Measurements from ENCODE around the gene HOXA11.

Gene HOXA11

DNA sequence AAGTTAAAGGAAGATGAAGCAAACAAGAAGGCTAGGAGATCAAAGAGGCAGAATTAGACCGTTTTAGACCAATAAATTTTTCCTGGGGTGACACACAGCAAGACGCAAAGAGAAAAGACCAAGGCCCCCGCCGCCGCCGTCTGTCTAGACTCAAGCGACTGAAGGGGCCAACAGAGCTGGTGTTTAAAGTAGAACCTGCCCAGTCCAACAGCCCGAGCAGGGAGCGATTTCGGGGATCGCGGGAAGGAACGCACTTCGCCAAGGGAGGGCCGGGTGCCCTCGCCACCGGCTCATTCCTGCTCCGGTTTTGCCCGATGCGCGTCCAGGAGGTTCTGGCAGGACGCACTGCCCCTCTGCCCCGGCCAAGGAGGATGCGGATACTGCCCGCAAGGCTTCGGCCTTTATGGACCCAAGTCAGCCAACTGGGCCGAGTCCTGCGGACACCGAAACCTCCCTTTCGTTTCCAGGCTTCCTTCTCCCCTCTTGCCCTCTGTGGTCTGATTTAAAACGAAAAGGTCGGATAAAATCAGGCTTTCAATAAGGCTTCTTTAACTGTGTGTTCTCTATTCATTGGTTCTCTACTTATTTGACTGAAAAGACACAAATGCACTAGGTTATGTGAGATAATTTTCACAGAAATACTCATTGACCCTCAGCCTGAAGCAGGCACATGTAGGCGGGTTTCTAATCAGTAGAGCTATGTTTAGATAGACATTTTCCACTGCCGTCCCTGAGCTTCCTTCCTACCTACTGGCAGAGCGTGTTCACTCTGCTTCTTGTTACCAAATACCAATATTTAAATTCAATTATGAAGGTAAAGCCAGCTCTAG is 26.4 kb downstream of the HOXA11 start:
- DNase-seq (ENCODE audit: low read depth) = no peak

DNA sequence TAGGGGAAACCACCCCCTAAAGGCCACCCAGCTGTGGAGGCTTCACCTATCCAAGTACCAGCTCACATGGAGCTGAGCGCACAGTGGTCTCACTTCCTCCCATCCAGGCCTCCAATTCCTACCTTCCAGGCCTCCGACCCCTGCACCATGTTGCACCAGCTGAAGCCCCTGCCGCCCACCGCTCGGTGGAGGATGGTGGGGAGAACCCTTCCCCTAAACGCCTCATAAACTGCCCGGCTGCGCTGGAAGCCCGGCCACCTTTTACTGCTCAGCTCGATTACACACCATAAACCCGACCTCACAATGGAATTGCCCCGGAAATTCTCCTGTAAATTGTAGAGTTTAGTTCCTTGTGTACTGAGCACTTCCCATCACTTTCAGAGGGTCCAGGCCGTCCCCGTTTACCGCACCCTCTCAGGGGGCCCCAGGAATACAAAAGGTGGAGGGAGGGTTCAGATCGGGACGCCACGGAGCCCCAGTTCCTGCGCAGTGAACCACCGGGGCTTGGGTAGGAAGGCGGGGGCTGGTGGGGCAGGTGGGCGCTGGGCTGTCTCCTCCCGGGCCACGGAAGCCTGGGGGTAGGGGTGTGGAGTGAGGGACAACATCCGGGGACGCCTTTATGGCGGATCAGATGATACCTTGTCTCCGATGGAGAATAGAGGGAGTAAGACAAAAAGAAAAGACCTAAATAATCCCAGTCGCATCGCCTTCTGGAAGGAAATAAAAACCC is 27.2 kb downstream of the HOXA11 start:
- no peak for DNase-seq (ENCODE audit: low read depth)

DNA sequence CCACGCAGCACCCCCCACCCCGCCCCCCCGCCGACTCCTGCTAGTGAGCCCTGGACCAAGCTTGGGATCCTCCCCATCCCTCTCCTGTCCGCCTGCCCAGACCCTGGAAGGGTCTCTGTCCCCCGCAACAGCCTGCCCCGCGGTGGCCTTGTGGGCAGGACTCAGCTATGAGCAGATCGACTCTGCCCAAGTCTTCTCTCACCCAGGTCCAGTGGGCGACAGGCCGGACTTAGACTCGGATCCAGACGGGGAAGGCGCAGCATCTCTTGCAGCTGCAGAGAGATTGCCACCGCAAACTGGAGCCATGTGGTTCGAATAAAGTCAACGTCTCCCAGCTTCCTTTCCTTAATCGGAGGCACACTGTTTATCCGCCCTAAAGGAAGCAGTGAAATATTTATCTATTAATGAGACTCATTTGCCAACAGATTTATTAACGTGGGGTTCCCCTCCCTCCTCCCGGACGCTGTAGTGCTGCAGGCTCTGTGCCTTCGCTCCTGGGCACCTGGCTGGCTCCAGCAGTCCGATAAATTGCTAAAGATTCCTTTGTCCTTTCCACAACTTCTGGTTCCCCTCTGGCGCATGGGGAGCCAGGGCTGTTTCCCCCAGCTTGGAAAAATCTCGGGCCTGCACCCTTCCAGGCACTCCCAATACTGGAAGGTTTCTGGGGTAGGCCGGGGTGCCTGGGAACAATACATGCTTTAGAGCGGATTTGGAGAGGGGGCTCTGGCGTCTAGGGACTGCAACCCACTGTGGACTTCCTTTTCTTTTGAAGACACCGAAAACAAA is 27.9 kb downstream of the HOXA11 start:
- DNase-seq (ENCODE audit: low read depth) = no peak

DNA sequence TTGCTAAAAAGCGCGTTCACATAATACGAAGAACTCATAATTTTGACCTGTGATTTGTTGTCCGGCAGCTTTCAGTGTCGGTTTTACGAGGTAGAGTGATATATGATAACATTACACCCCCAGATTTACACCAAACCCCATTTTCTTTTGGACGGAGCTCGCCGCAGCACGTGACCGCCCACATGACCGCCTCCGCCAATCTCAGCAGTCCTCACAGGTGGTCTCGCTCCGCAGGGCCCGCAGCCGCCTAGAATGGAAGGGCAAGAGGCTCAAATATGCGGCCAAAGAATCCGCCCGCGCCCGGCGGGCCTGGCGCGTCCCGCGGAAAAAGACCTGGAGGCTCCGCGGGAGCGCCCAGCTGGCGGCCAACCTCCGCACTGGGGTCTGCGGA is 28.5 kb downstream of the HOXA11 start, which contains the start of gene HOXA7:
HOXA7 (minus strand) TSS at position 168 of the 391 bp plus-strand sequence; CDS start at position 38, 130 bp downstream.
- peak; percentile 30 for DNase-seq (ENCODE audit: low read depth)

DNA sequence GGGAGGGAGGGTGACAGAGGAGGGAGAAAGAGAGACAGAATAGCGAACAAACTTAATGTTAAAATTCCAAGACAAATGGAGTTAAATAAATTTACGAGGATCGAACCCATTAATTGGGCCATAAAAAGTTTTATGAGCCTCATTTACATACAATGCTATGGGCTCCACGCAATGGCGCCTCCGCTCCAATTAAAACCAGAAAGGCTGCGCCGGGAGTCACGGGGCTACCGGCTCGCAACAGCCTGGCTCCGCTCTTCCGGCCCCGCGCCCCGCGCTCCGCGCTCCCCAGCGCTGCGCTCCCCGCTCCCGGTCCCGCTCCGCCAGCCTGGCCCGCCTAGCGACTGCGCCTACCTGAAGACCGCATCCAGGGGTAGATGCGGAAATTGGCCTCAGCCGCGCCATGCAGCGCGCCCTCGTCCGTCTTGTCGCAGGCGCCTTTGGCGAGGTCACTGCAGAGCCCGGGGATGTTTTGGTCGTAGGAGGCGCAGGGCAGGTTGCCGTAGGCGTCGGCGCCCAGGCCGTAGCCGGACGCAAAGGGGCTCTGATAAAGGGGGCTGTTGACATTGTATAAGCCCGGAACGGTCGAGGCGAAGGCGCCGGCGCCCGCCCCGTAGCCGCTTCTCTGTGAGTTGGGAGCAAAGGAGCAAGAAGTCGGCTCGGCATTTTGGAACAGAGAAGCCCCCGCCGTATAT is 29.1 kb downstream of the HOXA11 start:
- DNase-seq (ENCODE audit: low read depth) = peak; percentile 18

DNA sequence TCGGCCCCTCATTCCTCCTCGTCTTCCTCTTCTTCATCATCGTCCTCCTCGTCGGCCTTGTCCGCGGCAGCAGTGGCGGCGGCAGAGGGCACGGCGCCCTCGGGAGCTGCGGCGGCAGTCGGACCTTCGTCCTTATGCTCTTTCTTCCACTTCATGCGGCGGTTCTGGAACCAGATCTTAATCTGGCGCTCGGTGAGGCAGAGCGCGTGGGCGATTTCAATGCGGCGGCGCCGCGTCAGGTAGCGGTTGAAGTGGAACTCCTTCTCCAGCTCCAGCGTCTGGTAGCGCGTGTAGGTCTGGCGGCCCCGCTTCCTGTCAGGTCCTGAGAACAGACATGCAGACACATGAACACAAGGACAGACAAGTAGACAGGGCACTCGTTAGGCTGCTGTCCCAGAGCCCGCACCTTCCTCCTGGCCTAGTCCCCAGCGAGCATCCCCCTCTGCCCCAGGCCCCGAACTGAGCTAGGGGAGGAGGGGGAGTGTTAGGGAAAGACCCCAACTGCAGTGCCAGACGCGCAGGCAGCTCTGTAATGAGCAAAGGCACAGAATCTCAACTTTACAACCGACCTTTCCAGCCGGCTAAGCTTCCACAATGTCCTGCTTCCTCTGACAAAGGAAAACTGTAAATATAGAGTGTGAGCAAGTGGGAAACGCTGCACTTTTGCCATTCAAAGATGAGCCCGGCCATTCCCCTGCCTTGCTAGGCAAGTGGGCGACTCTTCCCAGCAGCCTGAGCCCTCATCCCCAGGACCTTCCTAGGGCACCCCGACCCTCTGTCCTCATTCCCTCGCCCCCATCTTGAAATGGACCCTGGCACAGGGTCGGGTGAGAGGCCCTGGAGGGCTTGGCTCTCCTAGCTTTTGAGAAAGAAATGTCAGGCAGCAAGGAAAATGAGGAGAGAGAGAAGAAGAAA is 29.9 kb downstream of the HOXA11 start:
- no peak for DNase-seq (ENCODE audit: low read depth)

DNA sequence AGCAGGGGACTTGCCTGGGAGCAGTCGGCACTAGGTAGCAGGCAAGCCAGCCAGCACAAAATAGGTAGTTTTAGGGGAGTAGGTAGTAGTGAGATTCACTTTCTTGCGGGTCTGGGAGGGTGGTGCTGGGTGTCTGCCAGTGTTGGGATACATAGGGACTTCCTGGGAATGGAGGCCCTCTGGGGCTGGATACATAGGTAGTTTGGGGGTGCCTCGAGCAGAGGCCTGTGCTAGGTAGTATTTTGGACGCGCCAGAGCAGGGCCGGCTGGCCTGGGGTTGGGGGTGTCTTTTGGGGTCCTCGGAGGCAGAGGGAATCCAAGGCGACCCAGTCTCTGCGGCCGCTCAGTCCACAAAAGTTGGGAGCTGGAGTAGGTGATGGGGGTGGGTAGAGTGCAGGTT is 30.7 kb downstream of the HOXA11 start:
- DNase-seq (ENCODE audit: low read depth) = no peak

DNA sequence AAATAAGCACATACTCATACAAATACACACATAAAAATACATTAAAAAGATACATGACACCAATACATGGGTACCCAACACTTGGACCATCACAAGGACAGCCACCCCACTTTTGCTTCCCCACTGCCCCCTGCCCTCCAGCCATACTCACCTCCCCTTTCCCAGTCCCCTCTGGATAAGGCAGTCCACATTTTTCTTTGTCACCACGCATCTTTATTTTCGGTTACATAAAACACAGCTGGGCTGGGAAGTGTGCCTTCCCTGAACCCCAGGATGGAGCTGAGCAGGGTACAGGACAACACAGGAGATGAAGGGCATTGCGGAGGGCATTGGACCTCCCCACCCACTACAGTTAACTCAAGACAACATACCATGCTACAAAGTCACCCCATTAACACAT is 31.5 kb downstream of the HOXA11 start:
- DNase-seq (ENCODE audit: low read depth) = no peak

DNA sequence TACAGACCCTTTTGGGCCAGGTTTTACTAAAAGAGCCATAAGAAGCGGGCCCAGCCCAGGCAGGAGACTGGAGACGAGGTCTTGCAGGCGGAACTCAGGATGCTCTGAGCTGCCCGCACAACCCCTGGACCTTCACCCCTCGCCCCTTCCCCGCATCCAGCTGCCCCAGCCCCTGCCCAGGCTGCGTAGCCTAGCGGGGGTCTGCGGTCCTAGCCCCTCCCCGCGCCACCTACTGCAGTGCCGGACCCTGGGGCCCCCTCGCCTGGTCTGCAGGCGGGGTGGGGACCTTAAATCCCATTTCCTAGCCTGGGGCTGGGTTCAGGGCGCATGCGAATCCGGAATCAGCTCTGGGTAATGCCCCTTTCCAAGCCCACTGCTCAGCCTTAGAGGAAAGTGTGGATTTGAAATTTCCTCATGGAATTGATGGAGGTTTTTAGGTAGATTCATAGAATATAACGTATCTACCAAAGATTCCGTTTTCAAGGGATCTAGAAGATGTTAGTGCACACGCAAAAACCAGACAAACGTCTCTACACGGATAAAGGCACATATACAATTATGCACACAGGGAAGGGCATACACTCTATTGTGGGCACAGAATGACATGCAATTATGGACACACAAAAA is 32.1 kb downstream of the HOXA11 start:
- DNase-seq (ENCODE audit: low read depth) = no peak

DNA sequence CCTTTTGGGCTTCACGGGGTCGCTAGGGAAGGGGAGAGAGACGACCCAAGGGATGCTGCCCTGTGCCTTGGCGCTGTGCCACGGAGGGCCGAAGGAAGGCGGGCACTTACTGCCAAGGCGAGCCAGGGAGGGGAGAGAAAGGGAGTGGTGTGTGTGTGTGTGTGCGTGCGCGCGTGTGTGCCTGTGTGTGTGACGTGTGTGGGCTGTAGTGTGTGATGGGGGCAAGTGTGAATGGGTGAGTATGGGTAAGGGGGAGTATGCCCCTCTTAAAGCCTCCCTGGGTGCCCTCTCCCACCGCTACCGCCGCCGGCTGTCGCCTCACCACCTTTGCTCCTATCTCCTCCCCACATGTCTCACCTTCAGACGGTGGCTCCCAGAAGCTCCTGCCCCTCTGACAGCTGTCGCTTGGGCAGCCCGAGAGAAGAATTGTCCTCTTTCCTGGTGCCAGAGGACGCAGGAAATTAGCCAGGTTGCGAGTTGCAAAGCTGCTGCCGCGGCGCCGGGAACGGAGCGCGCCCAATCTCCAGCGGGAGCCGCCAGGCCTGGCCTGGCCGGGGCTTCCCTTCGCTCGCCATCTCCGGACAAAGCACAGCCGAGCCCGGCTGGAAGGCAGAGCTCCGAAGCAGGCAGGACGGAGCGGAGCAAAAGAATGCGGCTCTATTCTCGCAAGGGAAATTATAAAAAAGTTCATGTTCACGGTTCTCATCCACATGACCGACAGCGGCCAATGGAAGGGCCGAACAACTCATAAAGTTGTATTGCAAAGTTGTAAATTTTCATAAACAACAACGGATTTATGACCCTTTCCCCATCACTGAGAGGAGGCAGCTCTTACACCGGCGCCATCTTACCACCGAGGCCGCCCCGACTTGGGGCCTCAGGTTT is 32.9 kb downstream of the HOXA11 start, which contains the start of gene HOXA3:
HOXA3 (minus strand) TSS at position 653 of the 885 bp plus-strand sequence. CDS start 41,943 bp downstream, outside the sequence.
- DNase-seq (ENCODE audit: low read depth) = peak; percentile 66

DNA sequence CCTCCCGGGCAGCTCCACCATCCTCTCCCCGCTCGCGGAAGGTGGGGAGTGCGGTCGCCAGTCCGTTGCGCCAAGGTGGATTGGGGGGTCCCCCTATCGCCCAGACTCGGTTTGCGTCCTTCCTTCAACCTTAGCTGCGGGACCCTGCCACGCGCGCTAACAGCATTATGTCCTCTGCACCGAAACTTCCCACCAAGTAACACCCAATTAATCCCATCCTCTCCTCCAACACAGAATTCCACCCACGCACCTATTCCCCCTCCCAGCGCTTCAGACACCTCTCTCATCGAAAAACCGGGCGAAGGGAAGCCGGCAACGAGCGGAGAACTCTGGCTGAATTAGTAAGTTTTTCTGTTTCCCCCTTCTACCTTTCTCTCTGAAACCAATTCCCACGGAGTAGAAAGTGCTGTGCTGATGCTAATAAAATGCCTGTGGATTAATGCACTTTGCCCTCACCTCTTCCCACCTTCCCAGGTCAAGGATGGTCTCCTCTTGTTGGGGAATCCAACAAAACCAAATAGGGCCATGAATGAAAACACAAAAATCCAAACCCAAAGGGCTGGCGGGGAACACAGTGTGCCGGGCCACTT is 33.6 kb downstream of the HOXA11 start:
- DNase-seq (ENCODE audit: low read depth) = no peak

DNA sequence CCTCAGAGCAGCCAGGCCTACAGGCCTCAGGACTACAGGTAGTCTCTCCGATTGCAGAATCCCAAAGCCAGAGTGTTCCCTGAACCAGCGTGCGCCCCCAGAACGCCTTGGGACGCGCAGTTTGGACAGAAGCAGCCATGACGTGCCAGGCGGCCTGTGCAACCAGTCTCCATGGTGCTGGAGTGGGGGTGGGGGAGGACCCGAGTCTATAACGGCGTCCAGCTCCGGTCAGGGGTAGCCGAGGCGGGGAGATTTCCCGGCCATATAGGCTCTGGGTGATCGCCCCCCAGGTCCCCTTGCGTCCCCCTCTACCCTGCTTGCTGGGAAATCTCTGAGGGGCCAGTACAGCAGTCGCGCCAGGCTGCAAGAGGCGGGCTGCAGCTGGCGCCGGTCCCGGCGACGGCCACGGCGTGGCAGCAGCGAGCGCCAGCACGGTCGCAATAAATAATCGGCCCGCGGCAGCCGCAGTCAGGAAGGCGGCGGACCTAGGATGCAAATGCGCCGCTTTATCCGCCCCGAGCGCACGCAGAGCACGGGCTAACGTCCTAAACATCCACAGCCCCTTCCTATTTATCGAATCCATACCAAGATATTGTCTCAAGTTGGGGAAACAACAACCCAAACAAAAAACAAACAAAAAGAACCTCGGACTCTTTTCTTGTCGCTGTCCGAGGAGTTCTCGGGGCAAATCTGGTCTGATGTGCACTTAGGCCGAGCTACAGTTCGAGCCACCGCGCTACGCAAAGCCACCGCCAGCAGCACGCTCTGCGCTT is 34.3 kb downstream of the HOXA11 start:
- no peak for DNase-seq (ENCODE audit: low read depth)

DNA sequence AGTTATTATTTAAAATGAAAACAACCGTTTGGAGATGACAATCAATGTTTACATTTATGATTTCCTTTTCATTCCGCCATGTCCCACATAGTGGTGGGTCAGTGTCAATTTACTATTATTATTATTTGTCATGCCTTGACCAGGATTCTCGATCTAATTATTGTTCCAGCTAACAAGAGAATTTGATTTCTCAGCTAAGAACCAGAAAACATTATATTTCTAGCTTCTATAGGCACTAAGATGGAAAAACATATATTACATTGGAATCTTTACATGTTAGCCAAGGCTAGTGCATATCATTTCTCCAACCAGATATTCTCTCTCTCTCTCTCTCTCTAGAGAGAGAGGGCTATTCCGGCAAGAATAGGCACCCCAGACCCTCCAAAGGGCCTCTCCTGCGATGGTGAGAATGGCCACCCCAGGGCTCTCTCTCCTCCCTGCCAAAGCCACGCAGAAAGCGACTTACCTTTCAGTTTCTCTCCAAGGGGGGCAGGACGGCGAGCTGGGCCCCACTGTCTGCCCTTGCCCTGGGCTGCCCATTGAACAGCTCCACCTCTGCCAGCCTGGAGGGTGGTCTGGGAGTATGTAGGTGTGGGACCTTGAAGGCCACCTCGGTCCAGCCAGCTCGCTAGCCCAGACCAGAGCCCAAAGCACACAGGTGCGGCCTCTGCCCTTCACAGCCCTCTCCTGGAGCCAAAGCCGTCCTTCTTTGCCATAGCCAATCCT is 35.0 kb downstream of the HOXA11 start:
- DNase-seq (ENCODE audit: low read depth) = no peak

DNA sequence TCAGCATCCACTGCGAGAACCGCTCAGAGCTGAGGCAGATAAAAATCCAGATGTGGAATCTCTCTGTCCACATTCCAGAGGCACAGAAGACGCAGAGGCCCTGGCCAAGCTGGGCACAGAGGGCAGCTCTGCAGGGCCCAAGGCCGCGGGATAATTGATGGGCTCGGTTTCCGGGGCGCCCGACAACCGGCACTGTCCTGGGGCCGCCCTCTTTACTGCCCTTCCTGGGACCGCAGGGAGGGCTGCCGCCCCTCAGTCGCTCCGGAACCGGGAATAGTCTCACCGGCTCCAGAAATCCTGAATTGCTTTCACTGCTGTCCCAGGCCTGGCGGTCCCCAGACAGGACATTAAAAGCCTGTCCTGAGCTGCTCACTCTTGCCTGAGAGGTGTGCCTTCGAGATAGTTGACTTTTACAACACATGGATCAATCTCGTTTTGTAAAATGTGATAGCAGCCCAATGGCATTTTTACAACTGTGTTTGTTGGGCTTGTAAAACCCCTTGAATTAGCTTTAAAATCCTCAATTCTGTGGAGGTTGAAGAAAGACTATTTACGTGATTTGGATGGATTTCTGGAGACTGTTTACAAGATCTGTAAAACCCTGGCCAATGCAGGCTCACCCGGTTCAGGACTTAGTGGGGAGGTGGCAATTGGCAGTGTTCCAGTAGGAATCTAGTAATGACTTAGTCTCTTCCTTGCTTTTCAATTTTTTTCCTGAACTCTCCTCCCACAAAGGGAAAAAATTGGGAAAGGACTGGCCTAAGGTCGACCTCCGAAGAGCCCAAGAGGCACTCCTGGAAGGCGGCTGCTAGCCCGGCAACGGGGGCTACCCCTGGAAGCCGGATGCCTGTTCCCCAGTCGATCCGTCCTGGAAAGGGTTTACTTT is 36.0 kb downstream of the HOXA11 start:
- DNase-seq (ENCODE audit: low read depth) = no peak

DNA sequence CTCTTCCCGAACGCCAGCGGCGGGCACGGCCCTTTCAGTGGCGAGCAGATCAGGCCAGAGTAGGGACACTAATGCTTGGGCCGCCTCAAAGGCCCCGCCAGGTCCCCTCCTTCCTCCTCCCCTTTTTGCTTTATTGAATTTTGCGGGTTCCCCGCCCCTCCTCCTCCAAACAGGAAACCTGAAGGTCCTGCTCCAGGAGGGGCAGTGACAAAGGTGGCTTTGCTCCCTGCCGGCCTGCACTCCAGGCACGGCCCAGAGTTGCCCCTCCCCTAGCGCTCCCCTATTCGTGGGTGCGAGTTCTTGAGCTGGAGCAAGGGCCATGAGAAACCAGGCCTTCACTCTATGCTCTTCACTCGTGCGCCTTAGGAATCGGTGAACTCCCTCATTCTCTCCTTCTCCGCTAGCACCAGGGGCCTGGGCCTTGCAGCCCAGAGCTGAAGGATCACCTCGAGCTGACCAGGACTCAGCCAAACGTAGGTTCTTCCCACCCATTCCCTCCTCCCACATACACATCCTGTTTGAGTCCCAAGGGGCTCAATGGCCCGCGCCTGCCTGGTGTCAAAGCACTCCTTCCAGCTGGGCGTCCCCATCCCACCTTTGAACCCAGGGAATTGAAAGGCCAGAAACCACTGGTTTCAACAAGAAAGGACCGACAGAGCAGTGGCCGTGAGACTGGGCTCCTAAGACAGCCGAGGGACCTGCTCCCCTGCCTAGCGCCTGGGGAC is 36.8 kb downstream of the HOXA11 start:
- no peak for DNase-seq (ENCODE audit: low read depth)
